ENCODE results near the gene GSK3A. TPM values are rescaled to one million over a fixed set of nuclear protein-coding genes. Genes with fewer than 3 reads are reported as not detected.

Gene GSK3A
- total RNA-seq, 4 donors from 2014 or later, result 33.8 to 46.1 (median 41.8) TPM

GRCh38 chr19:42249769-42250168, 7.4 kb upstream of the GSK3A start:
- Histone ChIP-seq H3K27me3 (no peaks in the 10 kb centered on the region), H3K9me3 (no peaks in the 10 kb centered on the region), H3K4me1 (peaks cover 71 to 85% (median 77%) of the 10 kb centered on the region in 4 donors), H3K4me3 (no peak overlapping the region), H3K27ac (replicated peaks in 1 of 4) (peak overlapping the region; percentile 100), H3K36me3 (peaks cover 5 to 37% (median 23%) of the 10 kb centered on the region in 4 donors)
- intact Hi-C loops (cut with DNase I), result loop anchor here (5.0 kb wide), 1 partner anchor 48 kb away; no protein-coding TSS in a partner anchor
- DNase-seq (ENCODE audit: extremely low spot score), result no peak
- TF ChIP-seq EP300 (IDR thresholded peaks at IDR 0.05) (no peak), POLR2AphosphoS5 (IDR thresholded peaks at IDR 0.05) (no peak), POLR2A (IDR thresholded peaks at IDR 0.05; ENCODE audit: low read depth) (no peak), CTCF (IDR thresholded peaks at IDR 0.05) (no peak)
- WGBS, result 58% methylated on average over 3 of the region's 6 CpGs

- Histone ChIP-seq H3K9me3 (no peaks in the 10 kb centered on the region), H3K36me3 (peaks cover 5 to 37% (median 23%) of the 10 kb centered on the region in 4 donors), H3K27ac (replicated peaks in 1 of 4) (peak overlapping the region; percentile 100), H3K4me3 (no peak overlapping the region), H3K27me3 (no peaks in the 10 kb centered on the region), H3K4me1 (peaks cover 72 to 86% (median 79%) of the 10 kb centered on the region in 4 donors)
- no peak for DNase-seq (ENCODE audit: extremely low spot score)
- intact Hi-C loops (cut with DNase I), result loop anchor here (5.0 kb wide), 1 partner anchor 48 kb away; no protein-coding TSS in a partner anchor
- no peak for TF ChIP-seq POLR2A (IDR thresholded peaks at IDR 0.05; ENCODE audit: low read depth)
- no peak for TF ChIP-seq EP300 (IDR thresholded peaks at IDR 0.05)
- TF ChIP-seq POLR2AphosphoS5 (IDR thresholded peaks at IDR 0.05), result no peak
- TF ChIP-seq CTCF (IDR thresholded peaks at IDR 0.05), result no peak
- 73% methylated on average over 21 of the region's 36 CpGs for WGBS
Observed at GRCh38 chr19:42249149-42249750, 6.8 kb upstream of the GSK3A start.

- Histone ChIP-seq H3K9me3 (no peaks in the 10 kb centered on the region), H3K36me3 (peaks cover 5 to 37% (median 23%) of the 10 kb centered on the region in 4 donors), H3K4me3 (no peak overlapping the region), H3K4me1 (peaks cover 78 to 94% (median 86%) of the 10 kb centered on the region in 4 donors), H3K27me3 (no peaks in the 10 kb centered on the region), H3K27ac (replicated peaks in 1 of 4) (peak overlapping the region; percentile 100)
- 79% methylated on average over 36 of the region's 41 CpGs for WGBS
- intact Hi-C loops (cut with DNase I), result loop anchor here (5.0 kb wide), 1 partner anchor 49 kb away; no protein-coding TSS in a partner anchor
- TF ChIP-seq EP300 (IDR thresholded peaks at IDR 0.05), result no peak
- TF ChIP-seq POLR2AphosphoS5 (IDR thresholded peaks at IDR 0.05), result no peak
- no peak for TF ChIP-seq CTCF (IDR thresholded peaks at IDR 0.05)
- TF ChIP-seq POLR2A (IDR thresholded peaks at IDR 0.05; ENCODE audit: low read depth), result no peak
- DNase-seq (ENCODE audit: extremely low spot score), result no peak
Observed at GRCh38 chr19:42248270-42249148, 6.1 kb upstream of the GSK3A start.

GRCh38 chr19:42247640-42248199, 5.3 kb upstream of the GSK3A start:
- intact Hi-C loops (cut with DNase I), result loop anchor here (2.0 to 5.0 kb wide), 2 partner anchors 31 to 50 kb away; no protein-coding TSS in a partner anchor
- peaks cover 5 to 37% (median 23%) of the 10 kb centered on the region in 4 donors for H3K36me3 ChIP-seq
- H3K9me3 ChIP-seq, result no peaks in the 10 kb centered on the region
- peaks cover 77 to 92% (median 84%) of the 10 kb centered on the region in 4 donors for H3K4me1 ChIP-seq
- no peak overlapping the region for H3K4me3 ChIP-seq
- H3K27me3 ChIP-seq, result no peaks in the 10 kb centered on the region
- no peak for TF ChIP-seq POLR2AphosphoS5 (IDR thresholded peaks at IDR 0.05)
- no peak for TF ChIP-seq EP300 (IDR thresholded peaks at IDR 0.05)
- no peak for TF ChIP-seq CTCF (IDR thresholded peaks at IDR 0.05)
- TF ChIP-seq POLR2A (IDR thresholded peaks at IDR 0.05; ENCODE audit: low read depth), result no peak
- H3K27ac ChIP-seq (replicated peaks in 1 of 4), result peak overlapping the region; percentile 95 to 100 (median 100)
- no peak for DNase-seq (ENCODE audit: extremely low spot score)
- WGBS, result 90% methylated on average over 4 of the region's 6 CpGs
